Measurements from ENCODE around the gene EI24.

EI24 gene

GRCh38 chr11:125559888-125560287 is 9.4 kb upstream of the EI24 start:
- WGBS (ENCODE audit: extremely low coverage, insufficient coverage, insufficient read length), result no CpG with 5 or more reads among the region's 3 CpGs

GRCh38 chr11:125561924-125562323 is 7.4 kb upstream of the EI24 start:
- H3K36me3 ChIP-seq (ENCODE audit: control insufficient read depth in 1 of 2, insufficient read depth in 2 of 2, low read length in 2 of 2), result no peaks in the 10 kb centered on the region
- no CpG with 5 or more reads among the region's 1 CpG for WGBS (ENCODE audit: extremely low coverage, insufficient coverage, insufficient read length)
- no peak overlapping the region for H3K14ac ChIP-seq (ENCODE audit: low read length)
- no peak overlapping the region for H2BK5ac ChIP-seq (ENCODE audit: low read depth, low read length, poor library complexity)
- no peak for DNase-seq
- H4K8ac ChIP-seq (ENCODE audit: low read depth, low read length), result no peak overlapping the region
- no peaks in the 10 kb centered on the region for H3K27me3 ChIP-seq (ENCODE audit: insufficient read depth, low read length)
- H2BK120ac ChIP-seq (ENCODE audit: insufficient read depth, low read length, poor library complexity), result no peak overlapping the region
- no peaks in the 10 kb centered on the region for H3K9me3 ChIP-seq (ENCODE audit: insufficient read depth, low read depth, low read length)
- H4K91ac ChIP-seq (ENCODE audit: low read depth, low read length), result no peak overlapping the region
- H3K79me1 ChIP-seq (ENCODE audit: low read length), result no peaks in the 10 kb centered on the region
- H3K4me2 ChIP-seq (ENCODE audit: low read length), result no peak overlapping the region
- H3K4me3 ChIP-seq (ENCODE audit: low read depth, low read length), result no peak overlapping the region
- H3K4me1 ChIP-seq (ENCODE audit: control insufficient read depth in 1 of 2, insufficient read depth in 2 of 2, low read length in 2 of 2), result no peaks in the 10 kb centered on the region
- no peak overlapping the region for H3K23ac ChIP-seq (ENCODE audit: low read length)
- H3K18ac ChIP-seq (ENCODE audit: low read length), result no peak overlapping the region
- H3K79me2 ChIP-seq (ENCODE audit: control insufficient read depth, insufficient read depth, low read length, poor library complexity), result no peaks in the 10 kb centered on the region
- H2BK12ac ChIP-seq (ENCODE audit: low read length), result no peak overlapping the region
- H2AK5ac ChIP-seq (ENCODE audit: low read length), result no peak overlapping the region
- H3K27ac ChIP-seq (ENCODE audit: low read depth, low read length), result no peak overlapping the region
- H2AFZ ChIP-seq (ENCODE audit: insufficient read depth, low read length, poor library complexity), result no peak overlapping the region
- no peak overlapping the region for H3K4ac ChIP-seq (ENCODE audit: low read depth, low read length)
- no peak overlapping the region for H3K9ac ChIP-seq (ENCODE audit: low read length)
- no peak overlapping the region for H4K12ac ChIP-seq (ENCODE audit: low read depth, low read length)

More at GRCh38 chr11:125559888-125560287, 9.4 kb upstream of the EI24 start:
- Histone ChIP-seq H3K79me1 (ENCODE audit: low read length) (no peaks in the 10 kb centered on the region), H3K27ac (ENCODE audit: low read depth, low read length) (no peak overlapping the region), H3K27me3 (ENCODE audit: insufficient read depth, low read length) (no peaks in the 10 kb centered on the region), H2BK5ac (ENCODE audit: low read depth, low read length, poor library complexity) (no peak overlapping the region), H4K91ac (ENCODE audit: low read depth, low read length) (no peak overlapping the region), H3K14ac (ENCODE audit: low read length) (no peak overlapping the region), H4K12ac (ENCODE audit: low read depth, low read length) (no peak overlapping the region), H3K9me3 (ENCODE audit: insufficient read depth, low read depth, low read length) (no peaks in the 10 kb centered on the region), H2AFZ (ENCODE audit: insufficient read depth, low read length, poor library complexity) (no peak overlapping the region), H2BK12ac (ENCODE audit: low read length) (no peak overlapping the region), H3K4me3 (ENCODE audit: low read depth, low read length) (no peak overlapping the region), H3K23ac (ENCODE audit: low read length) (no peak overlapping the region), H3K18ac (ENCODE audit: low read length) (no peak overlapping the region), H2AK5ac (ENCODE audit: low read length) (no peak overlapping the region), H3K79me2 (ENCODE audit: control insufficient read depth, insufficient read depth, low read length, poor library complexity) (no peaks in the 10 kb centered on the region), H2BK120ac (ENCODE audit: insufficient read depth, low read length, poor library complexity) (no peak overlapping the region), H3K4ac (ENCODE audit: low read depth, low read length) (no peak overlapping the region), H4K8ac (ENCODE audit: low read depth, low read length) (no peak overlapping the region), H3K9ac (ENCODE audit: low read length) (no peak overlapping the region), H3K4me1 (ENCODE audit: control insufficient read depth in 1 of 2, insufficient read depth in 2 of 2, low read length in 2 of 2) (no peaks in the 10 kb centered on the region), H3K4me2 (ENCODE audit: low read length) (no peak overlapping the region), H3K36me3 (ENCODE audit: control insufficient read depth in 1 of 2, insufficient read depth in 2 of 2, low read length in 2 of 2) (no peaks in the 10 kb centered on the region)
- no peak for DNase-seq

GRCh38 chr11:125562430-125562829 is 6.8 kb upstream of the EI24 start:
- Histone ChIP-seq H4K8ac (ENCODE audit: low read depth, low read length) (no peak overlapping the region), H2AFZ (ENCODE audit: insufficient read depth, low read length, poor library complexity) (no peak overlapping the region), H3K4me3 (ENCODE audit: low read depth, low read length) (no peak overlapping the region), H3K79me2 (ENCODE audit: control insufficient read depth, insufficient read depth, low read length, poor library complexity) (no peaks in the 10 kb centered on the region), H4K91ac (ENCODE audit: low read depth, low read length) (no peak overlapping the region), H3K4me1 (ENCODE audit: control insufficient read depth in 1 of 2, insufficient read depth in 2 of 2, low read length in 2 of 2) (no peaks in the 10 kb centered on the region), H3K23ac (ENCODE audit: low read length) (no peak overlapping the region), H4K12ac (ENCODE audit: low read depth, low read length) (no peak overlapping the region), H3K36me3 (ENCODE audit: control insufficient read depth in 1 of 2, insufficient read depth in 2 of 2, low read length in 2 of 2) (no peaks in the 10 kb centered on the region), H3K27ac (ENCODE audit: low read depth, low read length) (no peak overlapping the region), H3K18ac (ENCODE audit: low read length) (no peak overlapping the region), H3K4me2 (ENCODE audit: low read length) (no peak overlapping the region), H3K27me3 (ENCODE audit: insufficient read depth, low read length) (no peaks in the 10 kb centered on the region), H3K9me3 (ENCODE audit: insufficient read depth, low read depth, low read length) (no peaks in the 10 kb centered on the region), H3K14ac (ENCODE audit: low read length) (no peak overlapping the region), H3K4ac (ENCODE audit: low read depth, low read length) (no peak overlapping the region), H2BK120ac (ENCODE audit: insufficient read depth, low read length, poor library complexity) (no peak overlapping the region), H2AK5ac (ENCODE audit: low read length) (no peak overlapping the region), H2BK5ac (ENCODE audit: low read depth, low read length, poor library complexity) (no peak overlapping the region), H3K79me1 (ENCODE audit: low read length) (no peaks in the 10 kb centered on the region), H2BK12ac (ENCODE audit: low read length) (no peak overlapping the region), H3K9ac (ENCODE audit: low read length) (no peak overlapping the region)
- no peak for DNase-seq
- WGBS (ENCODE audit: extremely low coverage, insufficient coverage, insufficient read length), result no CpG with 5 or more reads among the region's 4 CpGs

- H3K4me3 ChIP-seq (ENCODE audit: low read depth, low read length), result no peak overlapping the region
- H3K4ac ChIP-seq (ENCODE audit: low read depth, low read length), result no peak overlapping the region
- H3K36me3 ChIP-seq (ENCODE audit: control insufficient read depth in 1 of 2, insufficient read depth in 2 of 2, low read length in 2 of 2), result no peaks in the 10 kb centered on the region
- WGBS (ENCODE audit: extremely low coverage, insufficient coverage, insufficient read length), result no CpG with 5 or more reads among the region's 3 CpGs
- no peak overlapping the region for H2BK120ac ChIP-seq (ENCODE audit: insufficient read depth, low read length, poor library complexity)
- H4K12ac ChIP-seq (ENCODE audit: low read depth, low read length), result no peak overlapping the region
- peaks cover 2% of the 10 kb centered on the region for H3K79me2 ChIP-seq (ENCODE audit: control insufficient read depth, insufficient read depth, low read length, poor library complexity)
- no peaks in the 10 kb centered on the region for H3K27me3 ChIP-seq (ENCODE audit: insufficient read depth, low read length)
- no peaks in the 10 kb centered on the region for H3K9me3 ChIP-seq (ENCODE audit: insufficient read depth, low read depth, low read length)
- H3K79me1 ChIP-seq (ENCODE audit: low read length), result peaks cover 5% of the 10 kb centered on the region
- H3K4me2 ChIP-seq (ENCODE audit: low read length), result no peak overlapping the region
- H2AK5ac ChIP-seq (ENCODE audit: low read length), result no peak overlapping the region
- no peak overlapping the region for H4K91ac ChIP-seq (ENCODE audit: low read depth, low read length)
- H4K8ac ChIP-seq (ENCODE audit: low read depth, low read length), result no peak overlapping the region
- no peak overlapping the region for H3K9ac ChIP-seq (ENCODE audit: low read length)
- H2BK5ac ChIP-seq (ENCODE audit: low read depth, low read length, poor library complexity), result no peak overlapping the region
- H3K4me1 ChIP-seq (ENCODE audit: control insufficient read depth in 1 of 2, insufficient read depth in 2 of 2, low read length in 2 of 2), result no peaks in the 10 kb centered on the region
- no peak overlapping the region for H2AFZ ChIP-seq (ENCODE audit: insufficient read depth, low read length, poor library complexity)
- DNase-seq, result no peak
- H3K23ac ChIP-seq (ENCODE audit: low read length), result no peak overlapping the region
- no peak overlapping the region for H2BK12ac ChIP-seq (ENCODE audit: low read length)
- no peak overlapping the region for H3K14ac ChIP-seq (ENCODE audit: low read length)
- no peak overlapping the region for H3K18ac ChIP-seq (ENCODE audit: low read length)
- no peak overlapping the region for H3K27ac ChIP-seq (ENCODE audit: low read depth, low read length)
Measured at GRCh38 chr11:125564357-125564756, 4.9 kb upstream of the EI24 start.

Measured in trophoblast cell (in vitro differentiated cells and primary cell).